Transverse colon (tissue), 4 donors: Measurements from ENCODE around the gene SHMT1.

Source experiments
- POLR2AphosphoS5 ChIP-seq, 3 donors: sonication (generic); formaldehyde crosslinking; IDR thresholded peaks; one replicate each; pipeline ENCODE4 v1.6.1; 2016; ENCODE audit warnings: antibody characterized with exemption in 3 of 3
- TF ChIP-seq, protein P1 (sequence below), 5 experiments: fragments of 200-600 bp in 3 of 5; fragments of 450-650 bp in 2 of 5; sonication (generic) in 3 of 5; IDR thresholded peaks; 1 replicate in 2 of 5; 2 replicates in 3 of 5; pipeline ENCODE4 v1.5.1; 2016 to 2017; ENCODE audit warnings: antibody characterized with exemption in 5 of 5, inconsistent platforms in 3 of 5, mild to moderate bottlenecking in 2 of 5, moderate library complexity in 1 of 5

DNA sequence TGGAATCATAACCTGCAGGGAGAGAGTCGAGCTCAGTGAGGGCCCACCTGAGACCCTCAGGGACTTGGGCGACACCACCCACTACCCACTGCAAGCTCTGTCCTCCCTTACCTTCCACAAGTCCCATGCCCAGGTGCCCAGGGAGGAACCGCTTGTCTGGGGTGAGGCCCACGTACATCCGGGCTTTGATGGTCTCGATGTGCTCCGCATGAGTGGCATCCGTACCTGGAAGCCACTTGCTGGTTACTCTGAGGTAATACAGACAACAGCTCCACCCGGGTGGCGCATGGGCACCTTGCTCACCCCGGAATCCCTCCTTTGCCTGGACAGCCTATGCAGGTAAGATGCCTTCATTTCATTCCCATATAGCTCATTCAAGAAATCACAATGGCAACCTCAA is 78.1 kb downstream of the SHMT1 start:
- TF ChIP-seq, protein P1, sequence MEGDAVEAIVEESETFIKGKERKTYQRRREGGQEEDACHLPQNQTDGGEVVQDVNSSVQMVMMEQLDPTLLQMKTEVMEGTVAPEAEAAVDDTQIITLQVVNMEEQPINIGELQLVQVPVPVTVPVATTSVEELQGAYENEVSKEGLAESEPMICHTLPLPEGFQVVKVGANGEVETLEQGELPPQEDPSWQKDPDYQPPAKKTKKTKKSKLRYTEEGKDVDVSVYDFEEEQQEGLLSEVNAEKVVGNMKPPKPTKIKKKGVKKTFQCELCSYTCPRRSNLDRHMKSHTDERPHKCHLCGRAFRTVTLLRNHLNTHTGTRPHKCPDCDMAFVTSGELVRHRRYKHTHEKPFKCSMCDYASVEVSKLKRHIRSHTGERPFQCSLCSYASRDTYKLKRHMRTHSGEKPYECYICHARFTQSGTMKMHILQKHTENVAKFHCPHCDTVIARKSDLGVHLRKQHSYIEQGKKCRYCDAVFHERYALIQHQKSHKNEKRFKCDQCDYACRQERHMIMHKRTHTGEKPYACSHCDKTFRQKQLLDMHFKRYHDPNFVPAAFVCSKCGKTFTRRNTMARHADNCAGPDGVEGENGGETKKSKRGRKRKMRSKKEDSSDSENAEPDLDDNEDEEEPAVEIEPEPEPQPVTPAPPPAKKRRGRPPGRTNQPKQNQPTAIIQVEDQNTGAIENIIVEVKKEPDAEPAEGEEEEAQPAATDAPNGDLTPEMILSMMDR (IDR thresholded peaks at IDR 0.05), result no peak
- no peak for TF ChIP-seq POLR2AphosphoS5 (IDR thresholded peaks at IDR 0.05)
